Measurements from ENCODE around the gene MAVS. TPM values are rescaled to one million over a fixed set of nuclear protein-coding genes. Genes with fewer than 3 reads are reported as not detected.
A peak's percentile ranks its signal among the peaks of the same experiment; 100 is the strongest.

The MAVS gene
- total and polyA plus RNA-seq, 9 of the 15 experiments (the other 6 are each of a cell fraction or from before 2014, with no cell fraction given): 1.6 to 22.0 (median 11.3) TPM

- TF ChIP-seq, protein P1, sequence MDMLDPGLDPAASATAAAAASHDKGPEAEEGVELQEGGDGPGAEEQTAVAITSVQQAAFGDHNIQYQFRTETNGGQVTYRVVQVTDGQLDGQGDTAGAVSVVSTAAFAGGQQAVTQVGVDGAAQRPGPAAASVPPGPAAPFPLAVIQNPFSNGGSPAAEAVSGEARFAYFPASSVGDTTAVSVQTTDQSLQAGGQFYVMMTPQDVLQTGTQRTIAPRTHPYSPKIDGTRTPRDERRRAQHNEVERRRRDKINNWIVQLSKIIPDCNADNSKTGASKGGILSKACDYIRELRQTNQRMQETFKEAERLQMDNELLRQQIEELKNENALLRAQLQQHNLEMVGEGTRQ (CRISPR knock-in tag; IDR thresholded peaks at IDR 0.05): peak; percentile 38; the same call in 1 of the 2 replicates
- TF ChIP-seq HSF4 (CRISPR knock-in tag; IDR thresholded peaks at IDR 0.05; ENCODE audit: borderline replicate concordance) (no peak), PRDM10 (IDR thresholded peaks at IDR 0.05; ENCODE audit: partially characterized antibody) (no peak), ZNF354B (CRISPR knock-in tag; IDR thresholded peaks at IDR 0.05) (no peak), SRSF1 (IDR thresholded peaks at IDR 0.05; ENCODE audit: low read depth, low read length) (no peak), ZNF407 (IDR thresholded peaks at IDR 0.05; ENCODE audit: low read depth) (no peak), ZNF511 (CRISPR knock-in tag; IDR thresholded peaks at IDR 0.05) (0 out of 2 replicates have a peak, but pooled peaks have one; percentile 29), NR2C2 (CRISPR knock-in tag; IDR thresholded peaks at IDR 0.05) (no peak), NR2C2 (tag; IDR thresholded peaks at IDR 0.05) (no peak)
- TF ChIP-seq, protein P2, sequence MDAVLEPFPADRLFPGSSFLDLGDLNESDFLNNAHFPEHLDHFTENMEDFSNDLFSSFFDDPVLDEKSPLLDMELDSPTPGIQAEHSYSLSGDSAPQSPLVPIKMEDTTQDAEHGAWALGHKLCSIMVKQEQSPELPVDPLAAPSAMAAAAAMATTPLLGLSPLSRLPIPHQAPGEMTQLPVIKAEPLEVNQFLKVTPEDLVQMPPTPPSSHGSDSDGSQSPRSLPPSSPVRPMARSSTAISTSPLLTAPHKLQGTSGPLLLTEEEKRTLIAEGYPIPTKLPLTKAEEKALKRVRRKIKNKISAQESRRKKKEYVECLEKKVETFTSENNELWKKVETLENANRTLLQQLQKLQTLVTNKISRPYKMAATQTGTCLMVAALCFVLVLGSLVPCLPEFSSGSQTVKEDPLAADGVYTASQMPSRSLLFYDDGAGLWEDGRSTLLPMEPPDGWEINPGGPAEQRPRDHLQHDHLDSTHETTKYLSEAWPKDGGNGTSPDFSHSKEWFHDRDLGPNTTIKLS (IDR thresholded peaks at IDR 0.05; ENCODE audit: borderline replicate concordance, low read depth): no peak
Observed at GRCh38 chr20:3811467-3812258, 35.0 kb upstream of the MAVS start (continued).
